HG03558 (cell line): ENCODE results near the gene HES5.

ENCODE experiments used
- ATAC-seq: cut with Tn5 transposase; IDR thresholded peaks from one replicate; pipeline ENCODE4 v1.9.1; 2021; ENCODE audit warnings: moderate number of reproducible peaks; ENCODE audit not compliant: unreplicated experiment; ENCODE audit errors: extremely low read depth

HES5 gene

GRCh38 chr1:2519029-2519685 lies 10.9 kb downstream of the HES5 start:
- no peak for ATAC-seq

GRCh38 chr1:2518528-2518927 lies 11.5 kb downstream of the HES5 start:
- ATAC-seq: no peak

- ATAC-seq: no peak
Observed at GRCh38 chr1:2517966-2518365, 12.1 kb downstream of the HES5 start.

- no peak for ATAC-seq
Observed at GRCh38 chr1:2516946-2517345, 13.1 kb downstream of the HES5 start.

GRCh38 chr1:2516124-2516523 lies 13.9 kb downstream of the HES5 start:
- ATAC-seq: no peak

- no peak for ATAC-seq
Observed at GRCh38 chr1:2515763-2516080, 14.3 kb downstream of the HES5 start.

DNA sequence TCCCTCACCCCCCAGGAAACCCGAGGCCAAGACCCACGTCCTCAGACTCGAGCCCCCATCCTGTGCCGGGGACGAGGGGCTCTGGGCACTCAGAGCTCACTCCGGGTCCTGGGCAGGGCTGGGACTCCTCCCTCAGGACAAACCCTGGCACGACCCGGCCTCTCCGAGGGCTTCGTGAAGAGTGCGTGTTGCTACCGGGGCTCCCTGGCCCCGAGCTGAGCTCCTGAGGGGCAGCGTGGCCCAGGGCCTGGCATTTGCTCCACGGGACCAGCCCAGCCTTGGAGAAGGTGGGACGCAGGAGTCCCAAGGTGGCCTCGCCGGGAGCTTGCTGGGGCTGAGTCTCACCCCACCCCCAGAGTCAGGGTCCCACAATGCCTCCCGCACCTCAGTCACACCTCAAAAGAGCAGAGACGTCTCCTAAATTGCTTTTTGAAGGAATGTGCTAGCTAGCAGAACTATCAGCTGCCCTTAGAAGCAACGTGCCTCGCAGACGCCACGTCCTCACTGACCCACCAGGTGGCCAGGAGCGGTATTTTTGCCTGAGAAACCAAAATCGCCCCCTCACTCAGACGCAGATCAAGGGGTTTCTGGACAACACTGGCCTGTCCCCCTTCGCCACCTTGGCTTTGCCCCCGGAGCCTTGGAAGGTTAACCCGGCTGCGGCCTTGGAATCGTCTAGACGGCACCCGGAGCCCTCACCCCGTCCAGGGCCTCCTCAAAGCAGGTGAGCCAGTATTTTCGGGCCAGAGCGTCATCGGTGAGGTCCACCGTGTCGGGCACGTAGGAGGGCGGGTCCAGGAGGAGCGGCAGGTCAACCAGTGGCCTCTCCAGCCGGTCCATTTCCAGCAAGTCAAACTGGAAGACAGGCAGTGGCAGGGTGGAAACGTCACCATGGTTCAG lies 14.9 kb downstream of the HES5 start:
- no peak for ATAC-seq

GRCh38 chr1:2513939-2514652 lies 16.0 kb downstream of the HES5 start:
- ATAC-seq: no peak

DNA sequence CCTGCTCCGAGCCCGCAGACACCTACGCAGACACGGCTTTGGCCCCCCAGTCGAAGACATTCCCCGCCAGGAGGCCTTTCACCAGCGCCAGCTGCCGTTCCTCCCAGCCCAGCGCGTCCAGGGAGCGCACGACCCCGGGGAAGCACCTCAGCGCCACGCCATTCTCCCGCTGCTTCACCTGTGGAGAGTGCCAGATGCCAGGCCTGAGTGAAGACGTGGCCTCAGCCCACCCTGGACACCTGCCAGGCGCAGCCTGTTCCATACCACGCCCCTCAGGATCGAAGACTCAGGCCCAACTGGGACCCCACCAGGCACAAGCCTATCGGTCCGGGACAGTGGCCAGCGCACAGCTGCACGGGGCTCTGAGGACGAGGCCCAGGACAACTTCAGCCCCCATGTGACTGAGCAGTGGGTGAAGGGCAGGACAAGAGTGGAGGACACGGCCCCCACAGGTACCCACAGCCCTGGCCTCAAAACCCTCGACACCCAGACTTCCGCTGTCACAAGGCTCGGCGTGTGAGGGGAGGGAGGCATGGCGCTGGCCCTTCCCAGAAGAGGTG lies 17.1 kb downstream of the HES5 start:
- ATAC-seq: no peak

GRCh38 chr1:2510366-2511155 lies 19.5 kb downstream of the HES5 start:
- no peak for ATAC-seq

DNA sequence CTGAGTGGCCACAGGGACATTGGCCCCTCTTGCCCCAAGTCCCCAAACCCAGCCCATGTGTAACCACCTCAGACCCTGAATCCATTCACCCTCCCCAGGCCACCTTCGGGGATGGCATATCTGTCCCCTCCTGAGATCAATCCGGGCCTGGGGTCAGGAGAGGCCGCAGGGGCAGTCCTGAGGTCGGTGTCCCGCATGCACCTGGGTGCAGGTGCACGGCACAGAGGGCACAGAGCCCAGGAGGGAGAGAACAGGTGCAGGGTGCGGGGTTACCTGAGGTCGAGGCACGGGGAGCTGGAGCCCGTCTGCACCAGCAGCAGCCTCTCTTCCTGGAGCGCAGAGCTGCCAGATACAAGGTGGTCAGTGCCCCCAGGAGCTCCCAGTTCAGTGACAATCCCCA lies 20.5 kb downstream of the HES5 start:
- ATAC-seq: no peak

DNA sequence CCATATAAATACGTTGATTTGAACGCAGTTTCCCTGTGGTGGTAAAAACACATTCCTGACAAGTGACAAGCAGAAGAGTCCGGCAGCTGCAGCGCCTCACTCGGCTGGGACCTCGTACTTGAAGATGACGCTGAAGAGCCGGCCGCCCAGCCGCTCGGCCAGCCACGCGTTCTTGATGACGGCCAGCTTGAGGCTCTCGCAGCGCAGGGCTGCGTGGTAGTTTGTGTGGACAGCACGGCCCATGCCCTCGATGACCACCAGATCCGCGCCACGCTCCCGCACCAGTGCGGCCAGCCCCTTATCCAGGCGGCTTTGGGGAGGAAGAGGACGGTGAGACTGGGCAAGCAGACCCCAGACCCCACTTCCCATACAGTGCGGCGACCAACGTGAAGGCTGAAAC lies 21.3 kb downstream of the HES5 start:
- no peak for ATAC-seq

DNA sequence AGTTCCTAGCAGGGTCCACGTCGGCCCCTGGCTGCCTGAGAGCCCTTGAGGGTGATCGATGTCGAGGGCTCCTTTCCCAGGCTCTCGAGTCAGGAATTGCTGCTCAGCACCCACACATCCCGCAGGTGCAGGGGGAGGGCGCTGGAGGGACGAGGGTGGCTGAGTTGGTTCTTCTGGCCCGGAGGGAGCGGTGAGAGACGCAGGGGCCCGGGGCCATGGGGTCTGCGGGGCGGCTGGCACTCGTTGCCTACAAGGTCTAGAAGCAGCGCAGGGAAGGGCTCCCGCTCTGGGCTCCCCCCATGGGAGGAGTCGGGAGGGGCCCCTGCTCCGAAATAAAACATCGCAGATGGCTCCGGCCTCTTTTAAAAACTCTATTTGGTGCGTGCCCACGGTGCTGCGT lies 21.9 kb downstream of the HES5 start:
- no peak for ATAC-seq

GRCh38 chr1:2507744-2508155 lies 22.3 kb downstream of the HES5 start:
- no peak for ATAC-seq

DNA sequence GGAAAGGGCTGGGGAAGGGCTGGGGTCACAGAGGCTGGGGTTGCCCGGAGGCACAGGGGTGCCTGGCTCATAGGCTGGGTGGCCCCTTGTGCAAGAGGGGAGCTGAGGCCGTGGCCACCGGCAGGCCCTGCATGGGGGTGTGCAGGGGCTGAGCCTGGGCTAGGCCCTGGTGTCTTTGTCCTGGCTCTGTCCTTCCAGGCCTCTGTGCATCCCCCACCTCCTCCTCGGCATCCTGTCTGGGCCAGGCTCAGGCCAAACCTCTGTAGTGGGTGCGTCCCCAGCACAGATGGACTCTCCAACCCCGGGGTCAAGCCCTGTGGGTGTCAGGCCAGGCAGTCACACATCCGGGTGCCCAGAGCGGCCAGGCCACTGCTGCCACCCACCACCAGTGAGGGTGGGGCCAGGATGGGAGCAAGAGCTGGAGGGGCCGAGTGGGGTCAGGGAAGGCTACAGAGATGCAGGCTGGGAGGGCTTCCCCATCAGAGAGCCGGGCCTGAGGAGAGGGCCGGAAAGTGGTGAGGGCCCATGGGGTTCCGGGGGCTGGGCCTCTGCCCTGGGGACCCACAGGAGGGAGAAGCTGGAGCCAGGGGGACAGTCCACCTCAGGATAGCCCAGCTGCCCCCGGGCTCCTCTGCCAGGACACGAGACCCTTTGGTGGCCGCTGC lies 23.0 kb downstream of the HES5 start:
- ATAC-seq: no peak

- no peak for ATAC-seq
Observed at GRCh38 chr1:2506007-2506860, 23.8 kb downstream of the HES5 start.

DNA sequence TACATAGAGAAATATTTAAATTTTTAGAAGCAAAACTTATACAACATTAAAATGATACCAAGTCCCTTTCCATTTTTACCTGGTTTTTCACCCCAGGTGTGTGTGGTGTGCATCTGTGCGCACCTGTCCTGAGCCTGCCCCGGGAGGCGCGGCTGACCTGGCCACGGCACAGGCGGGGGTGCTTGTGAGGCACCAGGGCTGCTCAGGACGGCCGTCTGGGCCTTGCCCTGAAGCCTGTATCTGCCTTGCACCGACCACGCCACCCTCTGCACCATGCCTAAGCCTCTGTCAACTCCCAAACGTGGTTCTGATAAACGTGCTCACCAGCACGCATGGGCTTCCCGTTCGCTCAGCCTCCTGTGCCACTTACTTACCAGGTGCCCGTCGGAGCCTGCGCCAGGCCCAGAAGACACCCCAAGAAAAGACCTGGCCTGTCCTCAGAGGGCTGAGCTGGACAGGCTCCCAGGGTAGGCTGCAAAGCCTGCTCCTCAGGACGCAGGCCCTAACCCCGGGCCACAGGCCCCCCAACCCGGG lies 24.5 kb downstream of the HES5 start:
- no peak for ATAC-seq

DNA sequence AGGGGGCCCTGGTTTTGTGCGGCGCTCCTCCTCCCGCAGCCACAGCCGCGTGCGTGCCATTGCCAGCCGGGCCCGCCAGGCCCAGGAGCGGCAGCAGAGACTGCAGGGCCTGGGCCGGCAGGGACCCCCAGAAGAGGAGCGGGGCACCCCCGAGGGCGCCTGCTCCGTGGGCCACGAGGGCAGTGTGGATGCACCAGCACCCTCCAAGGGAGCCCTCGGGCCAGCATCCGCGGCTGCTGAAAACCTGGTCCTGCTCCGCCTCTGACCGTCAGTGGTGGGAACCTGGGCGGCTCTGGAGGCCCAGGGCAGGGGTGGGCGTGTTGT lies 25.2 kb downstream of the HES5 start:
- no peak for ATAC-seq
